Measurements from ENCODE around the gene CRABP2.

CRABP2 gene

GRCh38 chr1:156654700-156655099, 50.7 kb downstream of the CRABP2 start:
- no peak for DNase-seq (ENCODE audit: low spot score)

DNA sequence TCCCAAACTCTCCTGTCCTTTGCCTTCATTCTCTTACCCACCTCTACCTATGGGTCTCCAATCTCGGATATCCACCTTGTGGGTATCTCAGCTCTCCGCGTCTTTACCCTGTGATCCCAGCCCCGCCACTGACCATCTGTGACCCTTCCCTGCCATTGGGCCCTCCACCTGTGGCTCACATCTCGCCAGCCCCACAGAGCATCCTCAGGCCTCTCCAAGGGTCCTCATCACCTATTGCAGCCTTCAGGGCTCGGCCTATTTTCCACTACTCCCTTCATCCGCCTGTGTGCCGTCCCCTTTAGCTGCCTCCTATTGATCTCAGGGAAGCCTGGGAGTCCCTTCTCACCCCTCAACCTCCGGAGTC, 52.4 kb downstream of the CRABP2 start:
- no peak for DNase-seq (ENCODE audit: low spot score)

DNA sequence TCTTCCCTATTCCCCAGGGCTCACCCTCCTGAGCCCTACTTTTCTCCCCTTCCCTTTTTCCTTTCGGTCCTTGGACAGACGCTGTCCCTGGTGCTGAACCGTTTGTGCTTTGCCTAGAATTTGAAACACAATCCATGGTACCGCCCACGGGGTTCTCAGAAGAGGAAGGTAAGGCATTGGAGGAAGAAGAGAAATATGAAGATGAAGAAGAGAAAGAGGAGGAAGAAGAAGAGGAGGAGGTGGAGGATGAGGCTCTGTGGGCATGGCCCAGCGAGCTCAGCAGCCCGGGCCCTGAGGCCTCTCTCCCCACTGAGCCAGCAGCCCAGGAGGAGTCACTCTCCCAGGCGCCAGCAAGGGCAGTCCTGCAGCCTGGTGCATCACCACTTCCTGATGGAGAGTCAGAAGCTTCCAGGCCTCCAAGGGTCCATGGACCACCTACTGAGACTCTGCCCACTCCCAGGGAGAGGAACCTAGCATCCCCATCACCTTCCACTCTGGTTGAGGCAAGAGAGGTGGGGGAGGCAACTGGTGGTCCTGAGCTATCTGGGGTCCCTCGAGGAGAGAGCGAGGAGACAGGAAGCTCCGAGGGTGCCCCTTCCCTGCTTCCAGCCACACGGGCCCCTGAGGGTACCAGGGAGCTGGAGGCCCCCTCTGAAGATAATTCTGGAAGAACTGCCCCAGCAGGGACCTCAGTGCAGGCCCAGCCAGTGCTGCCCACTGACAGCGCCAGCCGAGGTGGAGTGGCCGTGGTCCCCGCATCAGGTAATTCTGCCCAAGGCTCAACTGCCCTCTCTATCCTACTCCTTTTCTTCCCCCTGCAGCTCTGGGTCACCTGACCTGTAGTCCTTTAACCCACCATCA, 53.0 kb downstream of the CRABP2 start:
- DNase-seq (ENCODE audit: low spot score), result no peak

Data from left forelimb (tissue), 1 donor.